Spleen (tissue), 7 donors: ENCODE data around the gene FIBCD1.

Source experiments
- POLR2A ChIP-seq, 3 donors: fragments of 450-650 bp; IDR thresholded peaks; one replicate each; pipeline ENCODE4 v1.5.1; 2017; ENCODE audit warnings: antibody characterized with exemption in 3 of 3, mild to moderate bottlenecking in 1 of 3
- POLR2AphosphoS5 ChIP-seq, 3 donors: sonication (generic); formaldehyde crosslinking; IDR thresholded peaks; one replicate each; pipeline ENCODE4 v1.5.1; 2017; ENCODE audit warnings: antibody characterized with exemption in 3 of 3
- TF ChIP-seq, protein P1 (sequence below), 11 experiments: fragments of 200-600 bp in 7 of 11; fragments of 450-650 bp in 4 of 11; sonication (generic) in 4 of 11; IDR thresholded peaks in 8 of 11; conservative IDR thresholded peaks in 3 of 11; 1 replicate in 7 of 11; 2 replicates in 4 of 11; pipeline versions ENCODE4 v1.4.0 to v1.8.0; 2016 to 2021; ENCODE audit warnings: antibody characterized with exemption in 11 of 11, inconsistent platforms in 4 of 11, mild to moderate bottlenecking in 1 of 11
- donor health status: DM: no; HTN: no; CAD: no; lungs with moderate emphysema.
- donor health status: DM: no; HTN: no; CAD: no.
- donor health status: DM: no; HTN: no; CAD: no.

DNA sequence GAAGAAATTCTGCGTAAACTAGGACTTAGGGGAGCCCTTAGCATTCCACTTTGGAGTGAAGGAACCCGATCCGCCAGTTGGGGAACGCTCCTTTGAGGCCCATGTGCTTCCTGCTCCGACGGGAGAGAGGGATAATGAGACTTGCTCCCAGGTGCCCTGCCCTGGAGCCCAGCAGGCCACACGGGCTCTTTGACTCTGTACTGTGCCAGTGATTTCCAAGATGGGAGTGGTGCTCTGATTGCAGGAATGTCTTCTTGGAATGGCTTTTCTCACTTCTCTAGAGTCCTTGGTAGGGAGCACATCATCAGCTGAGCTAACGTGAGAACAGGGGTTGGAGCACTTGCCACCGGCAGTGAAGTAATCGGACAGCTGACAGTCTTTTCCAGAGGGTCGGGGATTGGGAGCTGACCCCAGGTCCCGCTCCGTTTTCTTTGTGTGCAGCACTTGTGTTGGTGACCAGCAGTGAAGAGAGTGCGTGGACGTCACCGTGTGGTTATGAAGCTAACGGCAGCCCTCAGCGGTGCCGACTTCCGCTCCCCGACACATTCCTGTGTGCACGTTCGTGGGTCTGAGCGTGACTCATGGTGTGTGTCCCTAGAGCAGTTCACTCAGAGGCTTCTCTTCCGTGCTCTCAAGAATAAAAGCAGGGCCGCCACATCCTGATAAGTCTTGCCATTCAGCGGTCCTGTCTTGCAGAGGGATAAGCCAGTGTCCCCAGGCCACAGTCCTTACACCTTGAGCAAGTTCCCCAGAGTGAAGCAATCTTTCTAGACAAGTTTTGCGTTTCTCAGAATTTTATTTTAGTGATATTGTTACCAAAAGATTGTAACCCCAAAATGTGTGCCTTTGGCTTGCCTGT is 78.4 kb downstream of the FIBCD1 start:
- TF ChIP-seq, protein P1, sequence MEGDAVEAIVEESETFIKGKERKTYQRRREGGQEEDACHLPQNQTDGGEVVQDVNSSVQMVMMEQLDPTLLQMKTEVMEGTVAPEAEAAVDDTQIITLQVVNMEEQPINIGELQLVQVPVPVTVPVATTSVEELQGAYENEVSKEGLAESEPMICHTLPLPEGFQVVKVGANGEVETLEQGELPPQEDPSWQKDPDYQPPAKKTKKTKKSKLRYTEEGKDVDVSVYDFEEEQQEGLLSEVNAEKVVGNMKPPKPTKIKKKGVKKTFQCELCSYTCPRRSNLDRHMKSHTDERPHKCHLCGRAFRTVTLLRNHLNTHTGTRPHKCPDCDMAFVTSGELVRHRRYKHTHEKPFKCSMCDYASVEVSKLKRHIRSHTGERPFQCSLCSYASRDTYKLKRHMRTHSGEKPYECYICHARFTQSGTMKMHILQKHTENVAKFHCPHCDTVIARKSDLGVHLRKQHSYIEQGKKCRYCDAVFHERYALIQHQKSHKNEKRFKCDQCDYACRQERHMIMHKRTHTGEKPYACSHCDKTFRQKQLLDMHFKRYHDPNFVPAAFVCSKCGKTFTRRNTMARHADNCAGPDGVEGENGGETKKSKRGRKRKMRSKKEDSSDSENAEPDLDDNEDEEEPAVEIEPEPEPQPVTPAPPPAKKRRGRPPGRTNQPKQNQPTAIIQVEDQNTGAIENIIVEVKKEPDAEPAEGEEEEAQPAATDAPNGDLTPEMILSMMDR (IDR thresholded peaks at IDR 0.05 in 8 of 11, conservative IDR thresholded peaks at IDR 0.05 in 3 of 11) = peak in 3 of 11 experiments; percentile 12 to 42 (median 34)
- TF ChIP-seq POLR2A (IDR thresholded peaks at IDR 0.05) = no peak
- peak; percentile 61 to 75 (median 73) for TF ChIP-seq POLR2AphosphoS5 (IDR thresholded peaks at IDR 0.05)
